Measurements from ENCODE around the gene GGT7.

DNA sequence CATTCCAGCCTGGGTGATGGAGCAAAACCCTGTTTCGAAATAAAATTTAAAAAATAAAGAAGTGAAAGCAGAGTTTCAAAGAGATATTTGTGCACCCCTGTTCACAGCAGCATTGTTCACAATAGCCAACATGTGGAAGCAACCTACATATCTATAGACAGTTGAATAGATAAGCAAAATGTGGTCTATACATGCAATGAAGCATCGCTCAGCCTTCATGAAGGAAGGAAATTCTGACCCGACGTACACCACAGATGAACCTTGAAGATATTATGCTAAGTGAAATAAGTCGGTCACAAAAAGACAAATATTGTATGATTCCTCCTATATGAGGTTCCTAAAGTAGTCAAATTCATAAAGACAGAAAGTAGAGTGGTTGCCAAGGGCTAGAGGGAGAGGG is 40.7 kb downstream of the GGT7 start:
- TF ChIP-seq ZBTB21 (CRISPR knock-in tag; IDR thresholded peaks at IDR 0.05; ENCODE audit: borderline replicate concordance) (no peak), ZNF263 (CRISPR knock-in tag; IDR thresholded peaks at IDR 0.05; ENCODE audit: low read depth) (no peak), TCF7 (CRISPR knock-in tag; IDR thresholded peaks at IDR 0.05; ENCODE audit: low read depth) (no peak), CREM (CRISPR knock-in tag; IDR thresholded peaks at IDR 0.05) (no peak)
- TF ChIP-seq, protein P1, sequence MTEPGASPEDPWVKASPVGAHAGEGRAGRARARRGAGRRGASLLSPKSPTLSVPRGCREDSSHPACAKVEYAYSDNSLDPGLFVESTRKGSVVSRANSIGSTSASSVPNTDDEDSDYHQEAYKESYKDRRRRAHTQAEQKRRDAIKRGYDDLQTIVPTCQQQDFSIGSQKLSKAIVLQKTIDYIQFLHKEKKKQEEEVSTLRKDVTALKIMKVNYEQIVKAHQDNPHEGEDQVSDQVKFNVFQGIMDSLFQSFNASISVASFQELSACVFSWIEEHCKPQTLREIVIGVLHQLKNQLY (CRISPR knock-in tag; IDR thresholded peaks at IDR 0.05), result no peak
- TF ChIP-seq, protein P2, sequence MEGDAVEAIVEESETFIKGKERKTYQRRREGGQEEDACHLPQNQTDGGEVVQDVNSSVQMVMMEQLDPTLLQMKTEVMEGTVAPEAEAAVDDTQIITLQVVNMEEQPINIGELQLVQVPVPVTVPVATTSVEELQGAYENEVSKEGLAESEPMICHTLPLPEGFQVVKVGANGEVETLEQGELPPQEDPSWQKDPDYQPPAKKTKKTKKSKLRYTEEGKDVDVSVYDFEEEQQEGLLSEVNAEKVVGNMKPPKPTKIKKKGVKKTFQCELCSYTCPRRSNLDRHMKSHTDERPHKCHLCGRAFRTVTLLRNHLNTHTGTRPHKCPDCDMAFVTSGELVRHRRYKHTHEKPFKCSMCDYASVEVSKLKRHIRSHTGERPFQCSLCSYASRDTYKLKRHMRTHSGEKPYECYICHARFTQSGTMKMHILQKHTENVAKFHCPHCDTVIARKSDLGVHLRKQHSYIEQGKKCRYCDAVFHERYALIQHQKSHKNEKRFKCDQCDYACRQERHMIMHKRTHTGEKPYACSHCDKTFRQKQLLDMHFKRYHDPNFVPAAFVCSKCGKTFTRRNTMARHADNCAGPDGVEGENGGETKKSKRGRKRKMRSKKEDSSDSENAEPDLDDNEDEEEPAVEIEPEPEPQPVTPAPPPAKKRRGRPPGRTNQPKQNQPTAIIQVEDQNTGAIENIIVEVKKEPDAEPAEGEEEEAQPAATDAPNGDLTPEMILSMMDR (IDR thresholded peaks at IDR 0.05), result no peak
- TF ChIP-seq, protein P3, sequence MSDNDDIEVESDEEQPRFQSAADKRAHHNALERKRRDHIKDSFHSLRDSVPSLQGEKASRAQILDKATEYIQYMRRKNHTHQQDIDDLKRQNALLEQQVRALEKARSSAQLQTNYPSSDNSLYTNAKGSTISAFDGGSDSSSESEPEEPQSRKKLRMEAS (CRISPR knock-in tag; IDR thresholded peaks at IDR 0.05), result no peak
- TF ChIP-seq, protein P4, sequence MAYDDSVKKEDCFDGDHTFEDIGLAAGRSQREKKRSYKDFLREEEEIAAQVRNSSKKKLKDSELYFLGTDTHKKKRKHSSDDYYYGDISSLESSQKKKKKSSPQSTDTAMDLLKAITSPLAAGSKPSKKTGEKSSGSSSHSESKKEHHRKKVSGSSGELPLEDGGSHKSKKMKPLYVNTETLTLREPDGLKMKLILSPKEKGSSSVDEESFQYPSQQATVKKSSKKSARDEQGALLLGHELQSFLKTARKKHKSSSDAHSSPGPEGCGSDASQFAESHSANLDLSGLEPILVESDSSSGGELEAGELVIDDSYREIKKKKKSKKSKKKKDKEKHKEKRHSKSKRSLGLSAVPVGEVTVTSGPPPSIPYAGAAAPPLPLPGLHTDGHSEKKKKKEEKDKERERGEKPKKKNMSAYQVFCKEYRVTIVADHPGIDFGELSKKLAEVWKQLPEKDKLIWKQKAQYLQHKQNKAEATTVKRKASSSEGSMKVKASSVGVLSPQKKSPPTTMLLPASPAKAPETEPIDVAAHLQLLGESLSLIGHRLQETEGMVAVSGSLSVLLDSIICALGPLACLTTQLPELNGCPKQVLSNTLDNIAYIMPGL (CRISPR knock-in tag; IDR thresholded peaks at IDR 0.05), result no peak
